ENCODE data around the gene PLA2R1.

The PLA2R1 gene

GRCh38 chr2:160044728-160045127 lies 17.7 kb downstream of the PLA2R1 start:
- no peaks in the 10 kb centered on the region for H3K9me3 ChIP-seq (ENCODE audit: insufficient read depth, low read depth, low read length)
- H4K20me1 ChIP-seq (ENCODE audit: insufficient read depth, low read length, poor library complexity, severe bottlenecking) = no peaks in the 10 kb centered on the region
- no peaks in the 10 kb centered on the region for H3K36me3 ChIP-seq (ENCODE audit: insufficient read depth, low read length)
- no peak for TF ChIP-seq CTCF (conservative IDR thresholded peaks at IDR 0.05; ENCODE audit: low read length)
- no peak for TF ChIP-seq EZH2phosphoT487 (IDR thresholded peaks at IDR 0.05; ENCODE audit: borderline replicate concordance)
- H3K9me2 ChIP-seq (replicated peaks; ENCODE audit: low read depth, low read length) = no peaks in the 10 kb centered on the region
- H3K4me3 ChIP-seq (ENCODE audit: low read length, poor library complexity, severe bottlenecking) = no peak overlapping the region
- H2AFZ ChIP-seq (ENCODE audit: low read length) = no peak overlapping the region
- no peaks in the 10 kb centered on the region for H3F3A ChIP-seq (ENCODE audit: low read depth)
- no peak overlapping the region for H3K9ac ChIP-seq (ENCODE audit: low read depth, low read length, poor library complexity, severe bottlenecking)
- H3K4me2 ChIP-seq (ENCODE audit: low read depth, low read length, poor library complexity, severe bottlenecking) = no peak overlapping the region
- no peaks in the 10 kb centered on the region for H3K27me3 ChIP-seq (ENCODE audit: insufficient read depth, low read length, poor library complexity, severe bottlenecking)
- H3K79me2 ChIP-seq (ENCODE audit: insufficient read depth, low read length) = no peaks in the 10 kb centered on the region
- no peaks in the 10 kb centered on the region for H3K4me1 ChIP-seq (ENCODE audit: insufficient read depth, low read length, poor library complexity, severe bottlenecking)

- no peaks in the 10 kb centered on the region for H3K27me3 ChIP-seq (ENCODE audit: insufficient read depth, low read length, poor library complexity, severe bottlenecking)
Measured at GRCh38 chr2:160043265-160043664, 19.1 kb downstream of the PLA2R1 start.

DNA sequence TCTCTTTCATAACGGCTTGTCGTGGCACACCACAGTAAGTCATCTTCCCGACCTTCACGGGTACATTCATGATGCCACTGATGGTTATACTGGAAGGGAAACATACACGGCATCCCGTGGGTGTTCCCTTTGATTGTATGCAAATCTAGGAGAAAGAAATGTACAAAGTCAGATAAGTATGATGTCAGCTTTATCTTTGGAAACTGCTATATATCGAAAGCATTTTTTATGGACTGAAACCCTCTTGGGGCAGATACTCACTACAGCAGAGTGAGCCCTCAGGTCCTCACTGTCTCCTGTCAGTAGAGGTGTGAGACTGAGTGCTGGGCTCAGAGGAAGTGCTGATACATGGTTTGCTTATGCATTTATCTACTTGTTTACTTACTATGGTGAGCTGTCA lies 20.4 kb downstream of the PLA2R1 start:
- Histone ChIP-seq H3K9me2 (replicated peaks; ENCODE audit: low read depth, low read length) (no peaks in the 10 kb centered on the region), H3K9me3 (ENCODE audit: insufficient read depth, low read depth, low read length) (no peaks in the 10 kb centered on the region)

More at GRCh38 chr2:160043265-160043664, 19.1 kb downstream of the PLA2R1 start:
- H3K9me2 ChIP-seq (replicated peaks; ENCODE audit: low read depth, low read length) = no peaks in the 10 kb centered on the region
- H3K4me2 ChIP-seq (ENCODE audit: low read depth, low read length, poor library complexity, severe bottlenecking) = no peak overlapping the region
- no peaks in the 10 kb centered on the region for H3K4me1 ChIP-seq (ENCODE audit: insufficient read depth, low read length, poor library complexity, severe bottlenecking)
- H3K9me3 ChIP-seq (ENCODE audit: insufficient read depth, low read depth, low read length) = no peaks in the 10 kb centered on the region
- no peak overlapping the region for H2AFZ ChIP-seq (ENCODE audit: low read length)
- no peaks in the 10 kb centered on the region for H4K20me1 ChIP-seq (ENCODE audit: insufficient read depth, low read length, poor library complexity, severe bottlenecking)
- H3K4me3 ChIP-seq (ENCODE audit: low read length, poor library complexity, severe bottlenecking) = no peak overlapping the region
- H3K36me3 ChIP-seq (ENCODE audit: insufficient read depth, low read length) = no peaks in the 10 kb centered on the region
- H3K79me2 ChIP-seq (ENCODE audit: insufficient read depth, low read length) = no peaks in the 10 kb centered on the region
- TF ChIP-seq EZH2phosphoT487 (IDR thresholded peaks at IDR 0.05; ENCODE audit: borderline replicate concordance) = no peak
- TF ChIP-seq CTCF (conservative IDR thresholded peaks at IDR 0.05; ENCODE audit: low read length) = no peak
- H3F3A ChIP-seq (ENCODE audit: low read depth) = no peaks in the 10 kb centered on the region
- H3K9ac ChIP-seq (ENCODE audit: low read depth, low read length, poor library complexity, severe bottlenecking) = no peak overlapping the region

More for the DNA sequence above, 20.4 kb downstream of the PLA2R1 start:
- Histone ChIP-seq H3K4me3 (ENCODE audit: low read length, poor library complexity, severe bottlenecking) (no peak overlapping the region), H3F3A (ENCODE audit: low read depth) (no peaks in the 10 kb centered on the region), H3K9ac (ENCODE audit: low read depth, low read length, poor library complexity, severe bottlenecking) (no peak overlapping the region), H3K79me2 (ENCODE audit: insufficient read depth, low read length) (no peaks in the 10 kb centered on the region), H3K4me2 (ENCODE audit: low read depth, low read length, poor library complexity, severe bottlenecking) (no peak overlapping the region), H2AFZ (ENCODE audit: low read length) (no peak overlapping the region), H3K4me1 (ENCODE audit: insufficient read depth, low read length, poor library complexity, severe bottlenecking) (no peaks in the 10 kb centered on the region), H3K27me3 (ENCODE audit: insufficient read depth, low read length, poor library complexity, severe bottlenecking) (no peaks in the 10 kb centered on the region), H4K20me1 (ENCODE audit: insufficient read depth, low read length, poor library complexity, severe bottlenecking) (no peaks in the 10 kb centered on the region), H3K36me3 (ENCODE audit: insufficient read depth, low read length) (no peaks in the 10 kb centered on the region)
- no peak for TF ChIP-seq CTCF (conservative IDR thresholded peaks at IDR 0.05; ENCODE audit: low read length)
- TF ChIP-seq EZH2phosphoT487 (IDR thresholded peaks at IDR 0.05; ENCODE audit: borderline replicate concordance) = no peak

Measured in Loucy (cell line).